Stimulated activated CD8-positive, alpha-beta memory T cell treated with anti-CD3 and anti-CD28 coated beads, Interleukin-15, amount 100 ng/mL, for 48 hours (primary cell): Measurements from ENCODE around the gene ASB11.

Source experiments
- DNase-seq, 2 donors: peaks; one replicate each; pipeline ENCODE4 v3.0.0-alpha.2; 2020; ENCODE audit warnings: low read depth in 2 of 2

Gene ASB11

GRCh38 chrX:15315509-15315908 is at the start of gene ASB11:
TSS of gene ASB11 (minus strand) at chrX:15315640. CDS start at chrX:15315605, 35 bp downstream.
- no peak for DNase-seq

- DNase-seq = no peak
These were observed 44.3 kb upstream of the ASB11 start for GRCh38 chrX:15359701-15360100.

DNA sequence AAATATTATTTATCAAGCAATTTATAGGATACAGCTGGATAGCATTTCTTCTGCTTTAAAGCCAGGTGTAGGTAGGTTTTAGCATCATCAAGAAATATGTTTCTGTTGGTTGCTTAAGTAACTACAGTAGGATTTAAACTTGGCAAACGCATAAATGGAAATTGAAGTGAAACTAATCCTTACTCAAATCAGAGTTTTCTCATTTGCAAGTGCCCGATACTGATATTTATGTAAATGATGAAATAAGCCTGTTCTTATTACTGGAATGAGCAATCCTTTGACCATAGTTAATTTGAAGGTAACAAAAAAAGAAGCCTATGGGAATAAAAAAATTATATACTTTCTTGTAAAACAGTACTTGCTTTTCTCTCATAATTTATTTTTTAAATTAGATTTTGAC is 43.1 kb upstream of the ASB11 start:
- no peak for DNase-seq

- no peak for DNase-seq
These were observed 41.0 kb upstream of the ASB11 start for GRCh38 chrX:15356444-15356843.

DNA sequence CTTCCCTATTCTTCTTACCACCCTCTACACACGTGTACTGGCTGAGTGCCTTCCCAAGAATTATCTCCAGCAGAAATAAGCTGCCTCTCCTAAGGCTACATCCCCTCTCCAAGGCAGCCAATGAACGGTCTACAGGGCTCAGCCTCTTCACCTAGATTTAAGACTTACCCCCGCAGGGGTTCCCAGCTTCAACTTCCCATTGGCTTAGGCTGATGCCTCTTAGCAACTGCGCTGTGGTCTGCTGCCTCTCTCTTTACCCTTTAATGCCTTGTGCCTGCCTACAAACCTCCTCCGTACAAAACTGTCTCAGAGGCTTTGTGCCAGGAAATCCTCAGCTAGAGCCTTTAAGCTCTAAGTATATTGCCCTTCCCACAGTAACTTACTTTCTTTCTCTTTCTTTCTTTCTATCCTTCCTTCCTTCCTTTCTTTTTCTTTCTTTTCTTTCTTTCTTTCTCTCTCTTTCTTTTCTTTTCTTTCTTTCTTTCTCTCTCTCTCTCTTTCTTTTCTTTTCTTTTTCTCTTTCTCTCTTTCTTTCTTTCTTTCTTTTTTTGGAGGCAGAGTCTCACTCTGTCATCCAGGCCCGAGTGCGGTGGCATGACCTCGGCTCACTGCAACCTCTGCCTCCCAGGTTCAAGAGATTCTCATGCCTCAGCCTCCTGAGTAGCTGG is 35.0 kb upstream of the ASB11 start:
- no peak for DNase-seq

DNA sequence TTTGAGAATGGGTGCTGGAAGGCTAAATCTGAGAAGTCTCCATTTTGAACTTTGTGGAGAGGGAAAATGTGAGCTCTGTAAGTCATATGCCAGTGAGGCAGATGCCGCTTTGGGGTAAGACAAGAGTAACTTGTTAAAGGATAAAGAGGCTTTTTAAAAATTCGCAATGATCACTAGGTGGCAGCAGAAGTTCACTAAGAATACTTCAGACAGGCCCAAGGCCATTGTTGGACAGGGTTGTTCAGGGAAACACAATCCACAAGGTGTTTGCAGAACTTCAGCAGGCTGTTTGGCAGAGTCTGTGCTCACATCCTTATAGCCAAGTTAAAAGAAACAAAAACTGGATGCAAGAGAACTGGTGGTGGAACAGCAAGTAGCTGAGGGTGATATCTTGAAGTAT is 33.6 kb upstream of the ASB11 start:
- DNase-seq = no peak

DNA sequence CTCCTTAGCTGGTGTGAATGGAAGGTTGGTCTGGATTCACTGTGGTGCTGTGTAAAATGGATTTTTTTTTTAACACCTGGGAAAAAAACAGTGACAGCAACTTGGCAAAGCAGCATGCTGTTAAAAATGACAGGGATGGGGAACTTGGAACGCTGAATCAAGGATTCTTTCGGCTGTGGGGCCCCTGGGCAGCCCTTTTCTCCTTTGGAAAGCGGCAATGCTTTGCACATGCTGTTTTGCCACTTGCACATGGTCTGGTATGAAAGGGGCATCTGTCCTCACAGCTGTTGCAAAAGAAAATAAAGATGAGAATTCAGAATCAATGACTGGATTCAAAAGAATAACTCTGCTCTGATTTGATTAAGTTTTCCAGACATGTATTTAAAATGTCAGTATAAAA is 30.5 kb upstream of the ASB11 start:
- DNase-seq = no peak

DNA sequence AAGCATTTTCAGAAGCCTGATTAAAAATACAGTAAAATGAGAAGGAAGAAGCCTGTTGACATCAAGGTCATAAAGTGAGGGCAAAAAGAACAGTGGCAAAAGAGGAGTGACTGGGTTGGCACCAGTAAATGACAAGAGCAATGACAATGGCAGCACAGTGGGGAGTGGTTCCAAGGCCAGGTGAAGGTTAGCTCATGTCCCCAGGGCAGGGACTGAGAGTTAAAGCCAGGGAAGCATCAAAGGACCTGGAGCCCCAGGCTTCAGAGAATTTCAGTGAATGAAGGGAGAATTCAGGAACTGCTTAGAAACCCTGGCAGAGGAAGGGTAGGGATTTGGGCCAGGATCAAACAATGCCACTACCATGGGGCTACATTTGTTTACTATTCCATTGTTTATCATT is 28.7 kb upstream of the ASB11 start:
- no peak for DNase-seq

- DNase-seq = no peak
These were observed 27.6 kb upstream of the ASB11 start for GRCh38 chrX:15343075-15343476.

- DNase-seq = no peak
These were observed 25.4 kb upstream of the ASB11 start for GRCh38 chrX:15340867-15341266.

- no peak for DNase-seq
These were observed 20.6 kb upstream of the ASB11 start for GRCh38 chrX:15336023-15336413.

- DNase-seq = peak; percentile 84 to 87
These were observed 19.9 kb upstream of the ASB11 start, which contains the start of gene PIGA for GRCh38 chrX:15335135-15336022. TSS of gene PIGA (minus strand) at chrX:15335523. CDS start at chrX:15331930, 3,593 bp downstream.

DNA sequence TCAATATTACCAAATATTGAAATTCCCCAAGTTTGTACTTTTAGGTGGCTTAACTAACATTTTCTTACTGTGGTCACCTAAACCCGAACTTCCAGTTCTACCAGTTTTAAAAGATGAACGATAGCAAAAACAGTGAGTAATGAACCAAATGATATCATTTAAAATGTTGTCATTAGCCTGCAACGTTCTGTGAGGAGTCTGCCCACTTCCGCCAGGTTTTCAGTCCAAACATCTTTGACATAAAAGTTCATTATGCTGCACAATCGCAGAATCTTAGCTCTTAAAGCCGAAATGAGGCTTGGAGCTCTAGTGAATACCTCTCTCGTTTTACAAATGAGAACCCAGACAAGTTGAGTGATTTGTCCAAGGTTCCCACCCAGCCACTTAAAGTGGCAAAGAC is 19.1 kb upstream of the ASB11 start:
- DNase-seq = no peak

GRCh38 chrX:15328821-15329220 is 13.4 kb upstream of the ASB11 start:
- no peak for DNase-seq

DNA sequence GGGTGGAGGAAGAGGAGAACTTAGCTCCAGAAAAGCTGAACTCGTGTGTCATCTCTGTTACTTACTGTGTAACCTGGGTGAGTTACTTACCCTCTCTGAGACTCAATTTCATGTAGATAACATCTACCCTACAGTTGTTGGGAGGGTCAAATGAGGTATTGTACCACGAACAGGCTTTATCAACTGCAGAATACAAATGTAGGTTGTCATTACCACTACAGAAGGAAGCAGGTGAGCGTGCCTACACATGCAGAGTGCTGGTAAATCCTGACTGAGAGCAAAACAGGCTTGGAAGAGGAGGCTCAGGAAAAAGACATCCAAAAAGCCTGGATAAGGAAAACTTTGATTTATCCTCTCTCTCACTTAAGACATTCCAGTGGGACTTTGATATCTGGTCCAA is 12.7 kb upstream of the ASB11 start:
- no peak for DNase-seq

DNA sequence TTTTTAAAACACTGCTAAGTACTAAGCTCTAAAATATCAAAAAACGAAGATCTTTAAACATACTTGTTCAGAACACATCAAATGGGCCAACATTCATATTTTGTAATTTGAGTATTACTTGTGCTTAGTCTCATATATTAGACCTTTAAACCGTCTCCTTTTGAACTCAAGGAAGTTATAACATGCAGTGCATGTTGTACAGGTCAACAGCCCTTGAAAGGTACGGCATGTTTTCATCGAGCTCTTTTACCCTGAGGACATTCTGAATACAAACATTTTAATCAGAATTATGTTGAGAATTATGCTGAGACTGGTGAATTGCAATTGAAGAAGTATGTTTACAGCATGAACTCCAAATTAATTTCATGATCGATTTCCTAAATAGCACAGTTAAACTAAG is 7.0 kb upstream of the ASB11 start:
- DNase-seq = no peak

DNA sequence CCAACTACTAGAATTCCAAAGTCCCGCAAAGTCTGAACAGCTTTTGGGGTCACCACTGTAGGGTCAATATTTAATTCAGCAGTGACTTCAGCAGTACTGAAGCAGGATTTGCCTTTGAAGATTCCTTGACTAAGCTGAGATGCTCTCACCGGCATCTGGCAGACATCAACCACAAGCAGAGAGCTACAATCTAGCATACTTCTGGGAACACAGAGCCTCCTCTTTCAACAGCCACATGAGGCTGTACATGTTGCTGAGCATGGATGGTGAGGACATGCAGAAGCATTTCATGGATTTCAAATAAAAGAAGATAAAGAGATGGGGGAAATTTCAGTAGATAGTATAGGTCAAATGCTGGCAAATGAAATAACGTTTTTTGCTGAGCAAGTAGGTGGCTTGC is 6.6 kb upstream of the ASB11 start:
- no peak for DNase-seq

- no peak for DNase-seq
These were observed 6.0 kb upstream of the ASB11 start for GRCh38 chrX:15321447-15321846.

GRCh38 chrX:15320297-15320696 is 4.9 kb upstream of the ASB11 start:
- no peak for DNase-seq

GRCh38 chrX:15319075-15319474 is 3.6 kb upstream of the ASB11 start:
- DNase-seq = no peak

DNA sequence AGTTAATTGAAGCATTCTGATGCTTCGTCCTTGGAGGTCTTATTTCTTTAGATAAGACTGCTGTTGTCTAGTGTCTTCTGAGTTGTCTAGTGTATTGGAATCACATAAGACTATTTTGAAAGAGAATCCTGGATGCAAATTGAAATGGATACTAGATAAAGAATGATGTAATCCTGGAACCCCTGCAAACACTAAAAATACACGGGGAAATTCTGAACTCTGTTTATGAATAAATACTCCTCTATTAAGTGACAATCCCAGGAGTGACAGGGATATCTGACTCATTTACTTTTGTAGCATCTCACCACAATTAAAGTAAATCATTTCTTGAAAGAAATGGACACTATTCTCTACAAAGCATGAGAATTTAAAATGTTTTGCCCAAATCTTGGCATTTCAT is 968 bp downstream of the ASB11 start:
- DNase-seq = no peak

DNA sequence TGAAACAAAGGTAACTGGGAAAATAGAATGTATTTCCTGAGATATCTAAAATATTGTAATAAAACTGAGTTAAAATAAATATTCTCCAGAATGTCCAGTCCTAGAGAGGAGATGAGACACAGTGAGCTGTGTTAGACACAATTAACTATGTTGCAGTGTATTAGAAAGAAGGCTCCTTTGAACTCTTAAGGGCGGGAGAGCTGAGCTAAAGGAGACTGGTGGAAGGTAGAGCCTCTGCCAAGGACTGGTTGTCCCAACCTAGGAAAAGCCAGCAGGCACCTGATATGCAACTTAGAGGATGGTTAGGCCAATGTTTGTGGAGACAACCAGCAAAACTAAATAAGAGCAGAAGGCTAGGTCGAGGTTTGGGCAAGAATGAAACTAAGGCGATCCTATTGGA is 4.3 kb downstream of the ASB11 start:
- no peak for DNase-seq

- DNase-seq = no peak
These were observed 5.3 kb downstream of the ASB11 start for GRCh38 chrX:15310117-15310516.
